GM18499 (cell line): ENCODE data around the gene ZNFX1.
"Not testable (repeated sequence)": the region's sequence is repeated elsewhere in the genome, so short reads cannot be mapped to it uniquely, and the experiment has no call there.

Experiments
- ATAC-seq: cut with Tn5 transposase; IDR thresholded peaks from one replicate; pipeline ENCODE4 v1.9.1; 2021; ENCODE audit warnings: moderate number of reproducible peaks; ENCODE audit not compliant: insufficient read depth, unreplicated experiment

ZNFX1 gene

GRCh38 chr20:49219091-49219923 is 58.5 kb downstream of the ZNFX1 start, which contains the start of gene DDX27:
Gene DDX27 (plus strand): TSS chr20:49219416. CDS start chr20:49219449, 33 bp downstream.
- ATAC-seq: peak; percentile 66

GRCh38 chr20:49218739-49219090 is 59.1 kb downstream of the ZNFX1 start:
- ATAC-seq: peak; percentile 3

GRCh38 chr20:49216991-49217578 is 60.8 kb downstream of the ZNFX1 start:
- no peak for ATAC-seq

- no peak for ATAC-seq
Observed at GRCh38 chr20:49215232-49215631, 62.6 kb downstream of the ZNFX1 start.

DNA sequence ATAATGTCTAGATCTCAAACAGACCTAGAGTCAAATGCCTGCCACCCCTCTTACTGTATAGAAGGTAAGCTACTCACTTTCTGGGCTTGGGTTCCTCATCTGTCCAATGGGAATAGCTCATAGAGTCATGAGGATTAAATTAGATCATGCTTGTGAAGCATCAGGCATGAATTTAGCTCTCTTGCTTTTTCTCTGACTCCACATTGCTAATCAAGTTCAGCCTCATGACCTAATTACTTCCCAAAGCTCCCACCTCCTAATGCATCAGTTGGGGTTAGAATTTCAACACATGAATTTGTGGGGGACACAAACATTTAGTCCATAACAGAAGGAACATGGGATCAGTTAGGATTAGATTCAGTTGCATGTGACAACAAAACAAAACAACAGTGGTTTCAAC is 63.3 kb downstream of the ZNFX1 start:
- ATAC-seq: no peak

- no peak for ATAC-seq
Observed at GRCh38 chr20:49210757-49211110, 67.1 kb downstream of the ZNFX1 start.

GRCh38 chr20:49210101-49210756 is 67.6 kb downstream of the ZNFX1 start:
- no peak for ATAC-seq

DNA sequence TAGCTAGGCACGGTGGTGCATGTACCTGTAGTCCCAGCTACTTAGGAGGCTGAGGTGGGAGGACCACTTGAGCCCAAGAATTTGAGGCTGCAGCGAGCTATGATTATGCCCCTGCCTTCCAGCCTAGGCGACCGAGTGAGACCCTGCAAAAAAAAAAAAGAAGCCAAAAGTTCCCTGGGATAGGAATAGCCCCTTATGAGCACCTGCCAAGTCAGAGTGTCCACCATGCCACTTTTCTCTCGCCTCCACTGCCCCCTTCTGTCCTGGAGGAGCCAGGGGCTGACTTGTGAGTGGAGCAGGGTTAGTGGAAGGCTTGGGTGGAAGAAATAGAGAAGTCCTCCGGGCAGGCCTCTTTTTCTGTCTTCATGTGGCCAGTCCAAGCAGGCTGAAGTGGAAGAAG is 70.8 kb downstream of the ZNFX1 start:
- no peak for ATAC-seq

DNA sequence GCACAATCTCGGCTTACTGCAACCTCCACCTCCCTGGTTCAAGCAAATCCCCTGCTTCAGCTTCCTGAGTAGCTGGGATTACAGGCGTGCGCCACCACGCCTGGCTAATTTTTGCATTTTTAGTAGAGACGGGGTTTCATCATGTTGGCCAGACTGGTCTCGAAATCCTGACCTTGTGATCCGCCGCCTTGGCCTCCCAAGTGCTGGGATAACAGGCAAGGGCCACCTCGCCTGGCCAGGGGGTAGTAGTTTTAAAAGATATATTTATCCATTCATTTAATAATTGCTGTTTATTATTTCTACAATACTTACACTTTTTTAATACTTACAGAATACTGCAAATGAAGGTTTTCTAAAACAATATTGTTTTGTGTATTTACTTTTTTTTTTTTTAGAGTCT is 74.1 kb downstream of the ZNFX1 start:
- no peak for ATAC-seq

- ATAC-seq: no peak
Observed at GRCh38 chr20:49203011-49203410, 74.8 kb downstream of the ZNFX1 start.

- no peak for ATAC-seq
Observed at GRCh38 chr20:49199729-49200293, 78.0 kb downstream of the ZNFX1 start.

DNA sequence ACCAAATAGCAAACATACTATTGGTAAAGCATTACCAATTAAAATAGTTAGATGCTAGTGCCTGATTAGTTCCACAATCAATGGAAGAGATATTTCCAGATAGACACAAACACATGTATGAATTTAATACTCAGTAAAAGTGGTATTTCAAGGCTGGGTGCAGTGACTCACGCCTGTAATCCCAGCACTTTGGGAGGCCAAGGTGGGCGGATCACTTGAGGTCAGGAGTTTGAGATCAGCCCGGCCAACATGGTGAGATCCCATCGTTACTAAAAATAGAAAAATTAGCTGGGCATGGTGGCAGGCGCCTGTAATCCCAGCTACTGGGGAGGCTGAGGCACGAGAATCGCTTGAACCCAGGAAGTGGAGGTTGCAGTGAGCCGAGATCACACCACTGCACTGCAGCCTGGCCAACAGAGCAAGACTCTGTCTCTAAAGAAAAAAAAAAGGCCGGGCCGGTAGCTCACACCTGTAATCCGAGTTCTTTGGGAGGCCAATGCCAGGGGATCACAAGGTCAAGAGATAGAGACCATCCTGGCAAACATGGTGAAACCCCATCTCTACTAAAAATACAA is 84.8 kb downstream of the ZNFX1 start:
- ATAC-seq: not testable (repeated sequence)
